Measurements from ENCODE around the gene SLC5A10.
"Not testable (repeated sequence)": the region's sequence is repeated elsewhere in the genome, so short reads cannot be mapped to it uniquely, and the experiment has no call there.

SLC5A10 gene

DNA sequence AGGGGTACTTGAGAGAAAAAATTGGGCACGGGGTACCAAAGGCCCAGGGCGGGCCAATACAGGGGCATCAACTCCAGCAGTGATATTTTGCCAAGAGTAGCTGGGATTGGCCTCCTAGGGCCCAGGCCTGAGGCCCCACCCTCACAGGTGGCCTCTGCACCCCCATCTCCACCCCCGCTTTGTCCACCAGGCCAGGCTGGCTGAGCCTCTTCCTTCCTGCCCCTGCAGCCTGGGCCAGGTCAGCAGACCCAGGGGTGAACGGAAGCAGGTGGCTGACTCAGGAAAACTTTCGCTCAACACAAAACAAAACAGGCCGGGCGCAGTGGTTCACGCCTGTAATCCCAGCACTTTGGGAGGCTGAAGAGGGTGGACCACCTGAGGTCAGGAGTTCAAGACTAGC, 91.1 kb downstream of the SLC5A10 start:
- H3K27me3 ChIP-seq (ENCODE audit: control insufficient read depth in 3 of 3, insufficient read depth in 3 of 3, low read depth in 1 of 3, low read length in 3 of 3); H3K79me1 ChIP-seq (ENCODE audit: low read depth, low read length); H2BK12ac ChIP-seq (ENCODE audit: low read length); H4K91ac ChIP-seq (ENCODE audit: low read depth, low read length, poor library complexity); H2BK120ac ChIP-seq (ENCODE audit: low read depth, low read length); DNase-seq (ENCODE audit: low spot score); H3K4me2 ChIP-seq (ENCODE audit: insufficient read depth, low read length, poor library complexity, severe bottlenecking); H2AK5ac ChIP-seq (ENCODE audit: low read depth, low read length); H3K14ac ChIP-seq (ENCODE audit: low read length); H3K27ac ChIP-seq (replicated peaks; ENCODE audit: low read length); H2AFZ ChIP-seq (ENCODE audit: low read length); H2BK15ac ChIP-seq (ENCODE audit: low read length); H3K18ac ChIP-seq (ENCODE audit: low read length); H2BK5ac ChIP-seq (ENCODE audit: low read length); H4K8ac ChIP-seq (ENCODE audit: low read depth, low read length); H3K4me1 ChIP-seq (ENCODE audit: control insufficient read depth in 2 of 2, insufficient read depth in 1 of 2, low read depth in 1 of 2, low read length in 2 of 2); H3K4me3 ChIP-seq (ENCODE audit: low read length in 2 of 2); H3K36me3 ChIP-seq (replicated peaks in 1 of 2; ENCODE audit: control insufficient read depth in 2 of 2, insufficient read depth in 2 of 2, low read length in 2 of 2); H3K9ac ChIP-seq (ENCODE audit: low read depth, low read length, poor library complexity); H3K4ac ChIP-seq (ENCODE audit: low read length); H3K9me3 ChIP-seq (replicated peaks in 1 of 2; ENCODE audit: control insufficient read depth in 2 of 2, insufficient read depth in 1 of 2, low read depth in 1 of 2, low read length in 2 of 2); H3K23ac ChIP-seq (ENCODE audit: low read depth, low read length, poor library complexity): not testable (repeated sequence)
- no CpG with 5 or more reads among the region's 8 CpGs for WGBS, 2 donors (ENCODE audit: extremely low coverage in 2 of 2, insufficient read length in 2 of 2, insufficient replicate concordance in 1 of 2)

GRCh38 chr17:19044643-19045042, 92.7 kb downstream of the SLC5A10 start:
- H2BK15ac ChIP-seq (ENCODE audit: low read length); H2AFZ ChIP-seq (ENCODE audit: low read length); H3K36me3 ChIP-seq (replicated peaks in 1 of 2; ENCODE audit: control insufficient read depth in 2 of 2, insufficient read depth in 2 of 2, low read length in 2 of 2); H2AK5ac ChIP-seq (ENCODE audit: low read depth, low read length); H3K23ac ChIP-seq (ENCODE audit: low read depth, low read length, poor library complexity); H3K4me2 ChIP-seq (ENCODE audit: insufficient read depth, low read length, poor library complexity, severe bottlenecking); H3K14ac ChIP-seq (ENCODE audit: low read length); H2BK5ac ChIP-seq (ENCODE audit: low read length); H3K4me1 ChIP-seq (ENCODE audit: control insufficient read depth in 2 of 2, insufficient read depth in 1 of 2, low read depth in 1 of 2, low read length in 2 of 2); H4K8ac ChIP-seq (ENCODE audit: low read depth, low read length); H3K27me3 ChIP-seq (ENCODE audit: control insufficient read depth in 3 of 3, insufficient read depth in 3 of 3, low read depth in 1 of 3, low read length in 3 of 3); H3K27ac ChIP-seq (replicated peaks; ENCODE audit: low read length); H3K79me1 ChIP-seq (ENCODE audit: low read depth, low read length); H3K4ac ChIP-seq (ENCODE audit: low read length); H4K91ac ChIP-seq (ENCODE audit: low read depth, low read length, poor library complexity); H3K18ac ChIP-seq (ENCODE audit: low read length); H3K4me3 ChIP-seq (ENCODE audit: low read length in 2 of 2); H2BK12ac ChIP-seq (ENCODE audit: low read length); H3K9ac ChIP-seq (ENCODE audit: low read depth, low read length, poor library complexity); DNase-seq (ENCODE audit: low spot score); H3K9me3 ChIP-seq (replicated peaks in 1 of 2; ENCODE audit: control insufficient read depth in 2 of 2, insufficient read depth in 1 of 2, low read depth in 1 of 2, low read length in 2 of 2); H2BK120ac ChIP-seq (ENCODE audit: low read depth, low read length): not testable (repeated sequence)
- WGBS, 2 donors (ENCODE audit: extremely low coverage in 2 of 2, insufficient read length in 2 of 2, insufficient replicate concordance in 1 of 2) = no CpG with 5 or more reads among the region's 9 CpGs

DNA sequence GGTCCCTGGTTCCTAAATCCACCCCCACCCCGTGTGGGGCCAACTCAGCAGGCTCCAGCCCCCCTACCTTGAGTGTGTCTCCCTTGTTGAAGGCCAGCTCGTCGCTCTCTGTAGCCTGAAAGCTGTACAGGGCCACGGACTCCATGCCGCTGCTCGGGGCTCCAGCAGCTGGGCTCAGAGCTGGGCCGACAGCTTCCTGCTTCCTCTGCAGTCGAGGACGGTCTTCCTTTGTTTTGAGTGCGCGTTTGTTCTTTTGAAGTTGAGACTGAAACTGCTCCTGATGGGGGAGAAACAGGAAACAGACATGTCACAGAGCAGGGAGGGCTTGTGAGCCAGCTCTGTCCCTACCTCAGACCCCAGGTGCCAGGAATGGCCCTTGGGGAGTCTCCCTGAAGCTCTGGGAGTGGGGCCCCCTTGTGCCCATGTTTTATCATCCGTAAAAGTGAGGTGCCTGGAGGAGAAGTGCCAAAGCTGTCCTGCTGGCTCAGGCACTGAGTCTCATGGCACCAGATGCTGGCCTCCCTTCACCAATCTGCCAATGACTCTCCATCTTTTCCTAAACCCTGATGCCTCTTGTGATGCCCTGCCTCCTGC, 94.9 kb downstream of the SLC5A10 start, which contains the start of gene GRAP:
Gene GRAP, minus strand, starts transcription at position 176 of the 594 bp plus-strand sequence. Its CDS starts 31 bp downstream, at position 145.
- H3K36me3 ChIP-seq (replicated peaks in 1 of 2; ENCODE audit: control insufficient read depth in 2 of 2, insufficient read depth in 2 of 2, low read length in 2 of 2); H3K79me1 ChIP-seq (ENCODE audit: low read depth, low read length); H2BK120ac ChIP-seq (ENCODE audit: low read depth, low read length); H3K14ac ChIP-seq (ENCODE audit: low read length); H3K9ac ChIP-seq (ENCODE audit: low read depth, low read length, poor library complexity); H4K8ac ChIP-seq (ENCODE audit: low read depth, low read length); H2BK12ac ChIP-seq (ENCODE audit: low read length); H3K4me2 ChIP-seq (ENCODE audit: insufficient read depth, low read length, poor library complexity, severe bottlenecking); H3K23ac ChIP-seq (ENCODE audit: low read depth, low read length, poor library complexity); H3K4ac ChIP-seq (ENCODE audit: low read length); H4K91ac ChIP-seq (ENCODE audit: low read depth, low read length, poor library complexity); H2BK15ac ChIP-seq (ENCODE audit: low read length); H3K9me3 ChIP-seq (replicated peaks in 1 of 2; ENCODE audit: control insufficient read depth in 2 of 2, insufficient read depth in 1 of 2, low read depth in 1 of 2, low read length in 2 of 2); H3K4me1 ChIP-seq (ENCODE audit: control insufficient read depth in 2 of 2, insufficient read depth in 1 of 2, low read depth in 1 of 2, low read length in 2 of 2); H2AFZ ChIP-seq (ENCODE audit: low read length); DNase-seq (ENCODE audit: low spot score); H3K27ac ChIP-seq (replicated peaks; ENCODE audit: low read length); H2BK5ac ChIP-seq (ENCODE audit: low read length); H3K27me3 ChIP-seq (ENCODE audit: control insufficient read depth in 3 of 3, insufficient read depth in 3 of 3, low read depth in 1 of 3, low read length in 3 of 3); H3K18ac ChIP-seq (ENCODE audit: low read length); H3K4me3 ChIP-seq (ENCODE audit: low read length in 2 of 2); H2AK5ac ChIP-seq (ENCODE audit: low read depth, low read length): not testable (repeated sequence)
- WGBS, 2 donors (ENCODE audit: extremely low coverage in 2 of 2, insufficient read length in 2 of 2, insufficient replicate concordance in 1 of 2) = no CpG with 5 or more reads among the region's 12 CpGs

DNA sequence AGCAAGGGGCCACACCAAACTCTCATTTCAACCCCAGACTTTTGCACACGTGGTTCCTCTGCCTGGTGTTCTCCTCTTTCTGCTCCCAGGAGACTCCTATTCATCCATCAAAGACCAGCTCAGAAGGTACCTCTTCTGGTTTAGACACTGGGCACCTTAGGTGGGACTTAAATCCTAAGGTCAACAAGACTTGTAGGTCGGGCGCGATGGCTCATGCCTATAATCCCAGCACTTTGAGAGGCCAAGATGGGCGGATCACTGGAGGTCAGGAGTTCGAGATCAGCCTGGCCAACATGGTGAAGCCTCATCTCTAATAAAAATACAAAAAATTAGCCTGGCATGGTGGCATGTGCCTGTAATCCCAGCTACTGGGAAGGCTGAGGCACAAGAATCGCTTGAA, 95.5 kb downstream of the SLC5A10 start:
- H3K4me1 ChIP-seq (ENCODE audit: control insufficient read depth in 2 of 2, insufficient read depth in 1 of 2, low read depth in 1 of 2, low read length in 2 of 2); H2BK120ac ChIP-seq (ENCODE audit: low read depth, low read length); H2AK5ac ChIP-seq (ENCODE audit: low read depth, low read length); H3K9ac ChIP-seq (ENCODE audit: low read depth, low read length, poor library complexity); H3K36me3 ChIP-seq (replicated peaks in 1 of 2; ENCODE audit: control insufficient read depth in 2 of 2, insufficient read depth in 2 of 2, low read length in 2 of 2); H3K18ac ChIP-seq (ENCODE audit: low read length); H3K79me1 ChIP-seq (ENCODE audit: low read depth, low read length); H2BK5ac ChIP-seq (ENCODE audit: low read length); H3K4me2 ChIP-seq (ENCODE audit: insufficient read depth, low read length, poor library complexity, severe bottlenecking); H3K4ac ChIP-seq (ENCODE audit: low read length); DNase-seq (ENCODE audit: low spot score); H3K27ac ChIP-seq (replicated peaks; ENCODE audit: low read length); H3K14ac ChIP-seq (ENCODE audit: low read length); H3K9me3 ChIP-seq (replicated peaks in 1 of 2; ENCODE audit: control insufficient read depth in 2 of 2, insufficient read depth in 1 of 2, low read depth in 1 of 2, low read length in 2 of 2); H3K27me3 ChIP-seq (ENCODE audit: control insufficient read depth in 3 of 3, insufficient read depth in 3 of 3, low read depth in 1 of 3, low read length in 3 of 3); H3K4me3 ChIP-seq (ENCODE audit: low read length in 2 of 2); H2AFZ ChIP-seq (ENCODE audit: low read length); H4K8ac ChIP-seq (ENCODE audit: low read depth, low read length); H2BK12ac ChIP-seq (ENCODE audit: low read length); H2BK15ac ChIP-seq (ENCODE audit: low read length); H4K91ac ChIP-seq (ENCODE audit: low read depth, low read length, poor library complexity); H3K23ac ChIP-seq (ENCODE audit: low read depth, low read length, poor library complexity): not testable (repeated sequence)
- WGBS, 2 donors (ENCODE audit: extremely low coverage in 2 of 2, insufficient read length in 2 of 2, insufficient replicate concordance in 1 of 2) = no CpG with 5 or more reads among the region's 7 CpGs

Data from neuronal stem cell (in vitro differentiated cells).